ENCODE results near the gene LAMA4.
A peak's percentile ranks its signal among the peaks of the same experiment; 100 is the strongest.
"Not testable (repeated sequence)": the region's sequence is repeated elsewhere in the genome, so short reads cannot be mapped to it uniquely, and the experiment has no call there.

LAMA4 gene

DNA sequence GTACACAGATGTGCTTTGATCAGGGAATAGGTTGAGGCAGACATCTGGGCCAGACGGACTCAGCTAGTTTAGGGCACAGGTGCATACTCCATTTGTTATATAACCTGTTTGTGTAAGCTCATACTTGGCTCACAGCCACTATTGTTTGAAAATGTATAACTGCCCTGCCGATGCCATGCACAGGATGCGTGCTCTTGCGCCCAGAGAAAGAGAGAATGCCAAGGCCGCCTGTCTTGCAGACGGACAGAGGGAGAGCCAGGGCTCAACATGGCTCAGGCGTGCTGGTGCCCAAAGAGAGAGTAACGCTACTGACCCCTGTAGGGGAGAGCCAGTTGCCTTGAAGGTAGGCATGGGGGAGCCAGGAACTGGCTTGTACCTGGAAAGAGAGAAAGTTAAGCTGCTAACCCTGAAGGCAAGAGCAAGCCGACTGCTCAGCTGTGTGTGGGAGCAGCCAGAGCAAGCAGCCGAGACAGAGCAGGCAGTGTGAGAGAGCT lies 109.2 kb downstream of the LAMA4 start:
- no peak for DNase-seq (ENCODE audit: low read depth in 3 of 3)

DNA sequence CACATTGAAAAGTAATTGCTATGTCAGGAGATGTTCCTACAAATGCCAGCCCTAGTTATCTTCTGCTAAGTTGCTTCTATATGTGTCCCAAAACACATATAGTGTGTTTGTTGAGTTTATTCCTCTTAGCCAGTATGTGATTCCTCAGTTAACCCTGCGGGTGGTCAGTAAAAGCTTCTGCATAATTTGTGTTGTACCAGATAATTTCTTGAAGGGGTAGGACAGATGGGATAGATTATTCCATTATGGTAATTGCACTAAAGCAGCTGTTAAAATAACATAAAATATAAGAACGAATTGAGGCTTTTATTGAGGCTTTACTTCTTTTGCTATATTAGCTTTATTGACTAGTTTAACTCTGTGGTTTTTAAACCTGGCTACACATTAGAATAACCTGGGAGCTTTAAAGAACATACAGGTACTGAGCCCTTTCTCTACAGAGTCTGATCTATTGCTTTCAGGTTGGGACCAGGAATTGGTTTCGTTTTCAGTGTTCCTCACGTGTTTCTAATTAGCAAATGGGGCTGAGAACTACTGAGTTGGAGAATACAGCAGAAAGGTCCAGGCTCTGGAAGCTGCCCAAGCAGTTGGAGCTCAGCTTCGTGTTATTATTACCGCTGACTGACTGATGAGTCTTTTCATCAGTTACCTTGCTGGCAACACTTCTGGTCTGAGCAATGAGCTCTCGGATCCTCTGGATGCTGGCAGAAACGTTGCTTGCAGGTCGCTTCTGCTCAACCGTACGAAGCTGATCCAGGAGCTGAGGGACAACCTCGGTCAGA lies 110.0 kb downstream of the LAMA4 start:
- no peak for DNase-seq (ENCODE audit: low read depth in 3 of 3)

DNA sequence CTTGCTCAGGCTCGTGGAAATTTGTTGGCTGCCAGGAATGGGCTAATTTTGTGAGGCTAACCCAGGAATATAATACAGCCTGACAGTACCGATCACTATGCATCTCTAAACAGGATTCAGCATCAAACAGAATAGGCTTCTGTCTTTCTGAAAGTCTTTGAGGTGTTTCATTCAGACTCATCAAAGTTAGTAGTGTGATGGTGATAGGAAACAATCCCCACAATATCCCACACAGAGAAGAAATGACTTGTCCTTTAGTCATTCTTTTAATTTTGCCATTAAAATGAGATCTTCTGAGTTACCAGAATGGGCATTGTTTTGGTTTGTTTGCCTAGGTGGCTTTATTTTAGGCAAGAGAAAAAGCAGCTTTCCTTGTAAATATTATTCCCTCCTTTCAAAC lies 112.7 kb downstream of the LAMA4 start:
- no peak for DNase-seq (ENCODE audit: low read depth in 3 of 3)

DNA sequence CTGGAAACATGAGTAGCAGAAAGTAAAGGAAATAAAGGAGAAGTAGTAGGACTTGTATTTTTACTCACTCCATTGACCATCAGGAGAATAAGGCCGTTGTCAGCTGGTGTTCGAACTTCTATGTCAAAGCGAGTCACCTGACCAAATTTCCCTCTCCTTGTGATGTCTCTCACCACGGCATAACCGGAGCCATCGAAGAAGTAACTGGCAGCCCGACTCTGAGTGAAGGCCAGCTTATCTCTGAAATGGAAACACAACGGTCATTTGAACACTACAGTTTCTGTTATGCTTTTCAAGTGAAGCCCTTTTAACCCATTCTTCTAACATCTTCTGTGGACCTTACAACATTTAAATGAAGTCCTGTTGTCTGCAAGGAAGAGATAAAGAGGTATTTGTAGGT lies 115.3 kb downstream of the LAMA4 start:
- DNase-seq (ENCODE audit: low read depth in 3 of 3), result no peak

DNA sequence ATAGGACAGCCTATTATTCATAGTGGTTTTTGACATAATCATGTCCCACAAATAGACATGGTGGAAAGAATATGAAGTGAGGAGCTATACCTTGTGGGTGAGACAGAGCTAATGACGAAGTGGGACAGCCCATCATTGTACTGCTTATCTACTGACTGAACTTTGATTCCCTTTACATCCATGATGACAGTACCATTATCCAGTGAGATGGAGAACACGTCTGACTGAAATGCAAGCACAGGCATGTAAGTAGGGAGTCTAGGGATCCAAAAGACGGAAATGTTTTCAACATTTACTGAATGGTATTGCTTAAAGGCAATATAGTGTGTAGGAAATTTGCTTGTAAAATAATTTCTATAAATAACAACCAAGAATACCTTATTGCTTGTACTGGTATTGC lies 123.5 kb downstream of the LAMA4 start:
- DNase-seq (ENCODE audit: low read depth in 3 of 3), result no peak

DNA sequence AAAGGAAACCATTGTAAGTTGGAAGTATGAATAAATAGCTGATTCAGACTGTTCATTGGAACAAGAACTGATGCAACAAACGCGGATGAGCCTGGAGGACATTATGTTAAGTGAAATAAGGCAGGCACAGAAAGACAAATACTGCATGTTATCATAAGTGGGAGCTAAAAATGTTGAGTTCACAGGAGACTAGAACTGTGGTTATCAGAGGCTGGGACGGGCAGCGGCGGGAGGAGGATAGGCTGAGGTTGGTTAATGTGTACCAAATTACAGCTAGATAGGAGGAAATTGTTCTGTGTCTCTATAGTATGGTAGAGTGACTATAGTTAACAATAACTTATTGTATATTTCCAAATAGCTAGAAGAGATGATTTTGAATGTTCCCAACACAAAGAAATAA lies 126.2 kb downstream of the LAMA4 start:
- no peak for DNase-seq (ENCODE audit: low read depth in 3 of 3)

DNA sequence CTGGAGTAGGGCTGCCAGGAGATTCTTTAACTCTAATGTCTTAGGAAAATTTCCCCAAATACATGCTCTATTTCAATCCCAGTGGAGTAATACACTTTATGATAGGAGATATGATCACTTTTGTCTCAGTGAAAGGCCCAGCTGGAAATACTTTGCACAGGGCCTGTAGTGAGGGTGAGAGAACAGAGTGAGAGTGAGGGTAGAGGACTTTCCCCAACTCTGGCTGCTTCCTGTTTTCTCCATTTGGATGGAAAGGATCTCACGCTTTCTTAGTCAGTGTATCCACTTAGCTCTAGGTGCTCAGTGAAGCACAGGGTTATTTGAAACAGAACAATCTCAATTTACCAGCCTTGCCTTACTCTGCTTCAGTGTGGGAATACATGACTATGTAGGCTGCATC lies 130.4 kb downstream of the LAMA4 start:
- DNase-seq (ENCODE audit: low read depth in 3 of 3), result no peak

DNA sequence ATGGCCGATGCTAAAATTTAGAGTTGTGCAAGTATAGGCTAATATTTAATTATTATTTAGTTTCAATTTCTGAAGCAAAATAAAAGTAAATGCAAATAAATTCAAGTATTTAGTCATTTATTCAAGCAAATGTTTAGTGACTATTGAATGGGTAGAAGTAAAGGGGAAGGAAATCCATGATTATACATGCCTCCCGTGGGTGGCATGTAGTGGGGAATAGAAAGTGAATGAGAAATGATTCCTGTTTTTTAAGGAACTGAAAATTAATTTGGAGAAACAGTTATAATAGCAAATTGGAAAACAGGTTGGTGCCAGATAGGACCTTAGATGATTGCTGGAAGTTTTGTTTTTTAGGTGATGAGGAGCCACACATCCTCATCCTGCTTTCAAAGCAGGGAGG lies 131.6 kb downstream of the LAMA4 start:
- DNase-seq (ENCODE audit: low read depth in 3 of 3), result no peak

DNA sequence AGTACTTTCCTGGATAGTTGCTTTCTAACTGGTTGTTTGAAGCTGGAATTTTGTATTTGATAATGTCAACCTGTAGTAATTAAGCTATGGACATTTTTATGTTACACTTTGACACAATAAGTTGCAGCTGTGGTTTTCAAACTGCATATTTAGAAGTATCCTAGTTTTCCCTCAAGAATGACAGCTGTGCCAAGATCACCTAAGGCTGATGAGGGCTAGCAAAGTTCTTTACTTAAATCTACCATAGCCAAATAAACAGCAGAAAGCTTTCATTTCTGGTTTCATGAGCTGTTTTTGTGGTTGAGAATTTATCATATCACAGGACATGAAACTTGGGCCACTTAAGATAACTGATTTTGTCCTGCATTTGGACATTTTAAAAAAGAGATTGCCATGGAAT lies 136.3 kb downstream of the LAMA4 start:
- DNase-seq (ENCODE audit: low read depth in 3 of 3), result no peak

DNA sequence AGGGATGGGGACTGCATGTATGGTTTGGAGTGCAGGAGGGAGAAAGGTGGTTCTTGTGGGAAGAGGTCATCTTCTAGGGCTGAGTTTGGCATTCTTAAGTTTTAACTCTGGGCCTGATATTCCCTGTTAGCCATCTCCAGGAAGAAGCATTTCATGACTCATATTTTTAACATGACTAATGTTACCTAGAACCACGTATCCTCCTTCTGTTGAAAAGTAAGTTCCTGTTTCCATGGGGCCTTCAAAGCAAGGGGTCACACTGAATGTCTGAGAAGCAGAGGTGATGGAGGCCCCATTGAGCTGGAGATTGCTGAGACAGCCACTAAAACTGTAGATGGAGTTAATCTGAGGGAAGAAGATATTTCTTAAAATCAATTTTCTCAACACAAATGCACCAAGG lies 136.8 kb downstream of the LAMA4 start:
- DNase-seq (ENCODE audit: low read depth in 3 of 3), result no peak

DNA sequence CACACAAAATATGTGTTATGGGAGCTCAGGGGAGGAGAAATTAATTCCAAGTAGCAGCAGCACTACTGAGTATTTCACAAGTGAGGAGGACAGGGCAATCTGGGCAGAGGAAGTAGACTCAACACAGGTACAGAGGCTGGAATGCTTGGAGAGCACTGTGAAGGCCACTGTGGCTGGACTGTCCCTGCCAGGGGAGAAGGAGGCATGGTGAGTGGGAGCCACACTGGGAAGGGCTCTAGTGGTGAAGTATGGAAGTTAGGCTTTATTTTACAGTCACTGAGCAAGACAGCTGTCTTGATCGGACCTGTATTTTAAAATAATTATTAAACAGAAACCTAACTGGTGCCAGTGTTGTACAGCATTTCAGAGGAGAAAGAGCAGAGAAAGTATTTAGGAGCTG lies 138.1 kb downstream of the LAMA4 start:
- DNase-seq (ENCODE audit: low read depth in 3 of 3), result no peak

DNA sequence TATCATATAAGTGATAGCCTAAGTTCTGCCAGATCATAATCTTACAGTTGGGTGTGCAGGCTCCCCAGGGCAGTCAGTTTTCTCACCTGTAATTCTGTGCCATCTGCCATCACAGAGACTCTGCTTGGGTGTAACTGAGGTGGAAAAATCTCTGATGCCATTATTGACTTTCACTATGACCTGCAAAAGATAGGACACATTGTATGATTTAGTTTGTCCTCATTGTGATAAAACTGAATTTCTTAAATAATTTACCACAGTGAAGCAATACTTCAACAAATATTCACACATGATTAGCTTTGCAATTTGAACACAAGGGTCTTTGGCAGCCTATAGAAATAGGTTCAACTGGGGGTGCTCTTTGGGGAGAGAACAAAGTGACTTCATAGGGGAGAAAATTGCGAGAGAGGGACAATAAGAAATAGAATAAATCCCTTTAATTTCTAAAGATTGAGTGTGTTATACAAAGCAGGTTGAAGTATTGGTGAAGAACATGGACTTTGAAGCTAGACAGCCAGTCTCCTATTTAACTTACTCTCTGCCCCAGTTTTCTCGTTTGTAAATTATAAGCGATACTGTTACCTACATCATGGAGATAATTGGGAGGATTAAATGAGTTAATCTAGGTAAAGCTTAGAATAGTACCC lies 139.7 kb downstream of the LAMA4 start:
- no peak for DNase-seq (ENCODE audit: low read depth in 3 of 3)

DNA sequence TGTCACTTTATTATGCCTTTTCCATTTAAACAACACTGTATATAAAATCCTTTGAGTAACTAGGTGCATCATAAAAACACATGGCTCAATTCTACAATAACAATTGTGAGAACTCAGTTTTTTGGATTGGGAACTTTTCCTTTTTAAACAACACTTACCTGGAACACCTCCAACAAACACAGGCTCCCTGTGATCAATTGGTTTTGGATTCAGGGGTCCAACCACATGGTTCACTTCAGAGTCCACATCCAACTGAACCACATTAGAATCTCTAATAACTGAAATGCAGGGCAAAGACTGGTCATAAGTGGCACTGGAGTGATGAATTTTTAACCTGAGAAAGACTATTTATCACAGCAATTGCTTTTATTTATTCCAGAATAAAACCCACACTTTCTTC lies 140.4 kb downstream of the LAMA4 start:
- no peak for DNase-seq (ENCODE audit: low read depth in 3 of 3)

DNA sequence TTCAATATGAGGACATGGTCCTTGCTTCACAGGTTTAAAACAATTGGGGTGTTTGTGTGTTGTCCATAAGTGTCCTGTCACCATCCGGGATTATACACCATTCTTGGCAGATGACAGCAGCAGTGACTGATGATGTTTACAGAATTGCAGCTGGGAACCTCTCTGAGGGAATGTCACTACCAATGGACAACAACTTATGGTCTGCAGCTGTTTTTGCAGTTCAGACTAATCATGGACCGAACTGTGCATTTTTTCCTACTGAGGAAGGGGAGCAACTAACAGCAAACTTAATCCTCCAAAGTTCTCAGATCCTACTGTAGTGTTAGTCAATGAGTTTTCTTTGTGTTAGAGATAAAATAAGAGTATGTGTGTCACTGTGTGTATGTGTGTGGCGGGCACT lies 140.9 kb downstream of the LAMA4 start:
- DNase-seq (ENCODE audit: low read depth in 3 of 3), result no peak

DNA sequence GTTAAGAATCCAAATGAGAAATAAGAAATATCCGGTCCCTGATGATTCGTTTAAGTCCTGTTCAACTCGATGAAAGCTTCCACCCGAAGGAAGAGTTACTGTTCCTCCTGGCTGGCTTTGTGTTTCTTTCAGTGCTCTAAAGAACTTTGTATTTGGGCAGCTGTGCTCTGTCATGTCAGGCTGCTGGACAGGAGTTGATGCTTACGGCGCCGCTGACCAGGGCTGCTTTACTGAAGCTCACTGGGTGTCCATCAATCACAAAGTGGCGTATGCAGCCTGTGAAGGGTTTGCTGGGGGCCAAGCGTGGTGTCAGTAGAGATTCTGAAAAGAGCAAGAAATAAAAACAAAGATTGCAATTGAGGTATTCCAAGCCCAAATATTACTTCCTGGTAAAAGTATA lies 145.1 kb downstream of the LAMA4 start:
- DNase-seq (ENCODE audit: low read depth in 3 of 3), result no peak

DNA sequence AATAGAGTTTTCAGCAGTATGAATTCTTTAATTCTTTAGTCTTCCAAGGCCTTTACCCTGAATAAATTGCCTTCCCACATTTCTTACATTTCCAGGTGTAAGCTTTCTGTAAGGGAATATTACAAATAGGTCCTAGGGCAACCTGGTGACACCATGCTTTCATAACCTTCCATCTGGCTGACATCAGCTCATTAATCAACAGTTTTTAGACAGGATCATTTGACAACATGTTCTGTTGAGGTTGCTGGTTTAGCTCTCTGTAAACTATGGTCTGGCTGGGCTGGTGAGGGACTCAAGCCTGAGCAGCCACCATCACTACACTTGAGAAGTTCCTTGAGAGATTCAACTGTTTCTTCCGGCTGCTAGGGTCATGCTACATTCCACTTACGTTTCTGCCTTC lies 147.8 kb downstream of the LAMA4 start:
- no peak for DNase-seq (ENCODE audit: low read depth in 3 of 3)

DNA sequence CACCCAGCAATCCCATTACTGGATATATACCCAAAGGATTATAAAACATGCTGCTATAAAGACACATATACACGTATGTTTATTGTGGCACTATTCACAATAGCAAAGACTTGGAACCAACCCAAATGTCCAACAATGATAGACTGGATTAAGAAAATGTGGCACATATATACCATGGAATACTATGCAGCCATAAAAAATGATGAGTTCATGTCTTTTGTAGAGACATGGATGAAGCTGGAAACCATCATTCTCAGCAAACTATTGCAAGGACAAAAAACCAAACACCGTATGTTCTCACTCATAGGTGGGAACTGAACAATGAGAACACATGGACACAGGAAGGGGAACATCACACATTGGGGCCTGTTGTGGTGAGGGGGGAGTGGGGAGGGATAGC lies 148.3 kb downstream of the LAMA4 start:
- DNase-seq (ENCODE audit: low read depth in 3 of 3), result not testable (repeated sequence)

DNA sequence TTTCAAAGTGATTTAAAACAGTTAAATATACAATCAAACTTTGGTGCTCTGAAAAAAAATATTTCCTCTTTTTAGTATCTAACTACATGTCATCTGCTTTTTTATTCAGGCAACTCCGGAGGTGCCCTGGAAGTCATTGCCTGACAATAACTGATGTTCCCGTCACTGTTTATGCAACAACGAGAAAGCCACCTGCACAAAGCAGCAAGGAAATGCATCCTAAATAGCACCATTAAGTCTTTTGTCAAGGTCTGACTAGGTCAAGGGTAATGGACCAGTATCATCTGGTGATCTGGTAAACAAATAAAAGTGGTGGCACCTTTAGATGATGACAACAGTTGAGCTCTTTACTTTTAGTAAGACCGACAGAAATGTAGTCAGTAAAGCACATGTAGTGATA lies 153.8 kb downstream of the LAMA4 start:
- DNase-seq (ENCODE audit: low read depth in 3 of 3), result no peak

DNA sequence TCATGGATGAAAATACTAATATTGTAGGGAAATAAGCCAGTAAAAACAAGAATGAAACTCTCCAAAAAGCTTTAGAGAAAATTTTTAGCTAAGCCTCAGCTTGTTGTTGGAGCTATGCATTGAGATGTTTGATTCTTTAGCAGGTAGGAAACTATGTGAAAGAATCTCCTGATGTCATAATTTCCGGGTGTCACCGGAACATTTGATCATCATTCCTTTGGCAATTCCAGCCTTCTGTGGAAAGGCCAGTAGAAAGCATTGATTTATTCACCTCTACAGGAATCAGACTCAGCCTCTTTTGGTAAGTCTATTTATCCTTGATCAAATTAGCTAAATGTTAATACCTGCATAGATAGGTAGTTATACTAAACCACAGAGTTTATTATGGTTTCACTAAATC lies 157.5 kb downstream of the LAMA4 start:
- DNase-seq (ENCODE audit: low read depth in 3 of 3), result no peak

DNA sequence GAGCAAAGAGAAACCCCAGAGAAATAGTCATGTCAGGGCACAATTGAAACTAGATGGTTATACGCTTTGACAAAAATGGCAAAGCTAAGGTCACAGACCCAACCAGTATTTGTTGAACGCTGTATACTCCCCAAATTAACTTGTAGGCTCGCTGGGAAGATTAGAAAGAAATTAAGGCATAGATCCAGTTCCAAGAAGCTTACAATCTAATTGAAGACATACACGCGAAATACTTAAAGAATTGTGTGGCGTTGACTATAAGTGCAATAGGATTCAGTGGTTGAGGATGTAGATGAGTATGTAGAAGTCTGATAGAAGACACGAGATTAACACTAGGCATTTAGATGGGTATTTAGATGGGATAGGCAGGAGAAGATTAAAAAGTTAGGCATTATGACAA lies 166.5 kb downstream of the LAMA4 start:
- no peak for DNase-seq (ENCODE audit: low read depth in 3 of 3)

DNA sequence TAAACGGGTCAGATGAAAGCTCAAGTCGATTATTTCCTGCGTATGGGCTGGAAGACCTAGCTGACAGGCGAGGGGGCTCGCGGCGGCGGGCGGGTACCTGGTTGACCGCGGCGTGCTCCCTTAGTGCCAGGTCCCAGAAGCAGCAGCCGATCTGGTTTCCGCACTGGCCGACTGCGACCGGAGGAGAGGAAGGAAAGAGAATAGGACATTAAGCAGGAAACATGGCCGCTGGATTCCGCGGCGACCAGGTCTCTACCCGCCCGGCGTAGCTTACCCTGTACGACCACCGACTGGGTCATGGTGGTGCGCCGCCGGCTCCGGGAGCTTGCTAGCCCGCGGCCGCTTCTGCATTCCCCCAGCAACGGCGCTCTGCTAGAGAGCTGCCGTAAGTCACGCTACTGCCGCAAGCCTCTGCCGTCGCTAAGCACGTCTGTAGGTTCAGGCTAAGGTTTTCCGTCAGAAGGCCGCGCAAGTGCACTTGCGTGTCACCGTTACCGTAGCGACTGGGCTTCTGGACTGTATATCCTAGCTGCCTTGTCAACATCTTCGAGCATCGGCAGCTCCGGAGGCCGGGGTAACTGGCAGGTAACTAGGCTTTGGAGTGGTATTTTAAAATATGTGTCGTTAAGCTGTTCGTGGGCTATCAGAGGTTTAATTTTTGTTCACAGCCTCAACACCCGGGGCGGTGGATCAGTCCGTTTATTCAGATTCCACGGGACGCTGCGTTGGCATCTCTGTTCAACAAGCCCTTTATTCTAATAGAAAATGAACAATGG lies 167.0 kb downstream of the LAMA4 start, which contains the start of the genes FAM229B and TUBE1:
FAM229B (plus strand) TSS at position 456 of the 776 bp plus-strand sequence. CDS start 11,693 bp downstream, outside the sequence.
TUBE1 (minus strand) TSS at position 347 of the 776 bp plus-strand sequence; CDS start at position 299, 48 bp downstream.
- DNase-seq (ENCODE audit: low read depth in 3 of 3), result peak; percentile 74 to 88 (median 79)

DNA sequence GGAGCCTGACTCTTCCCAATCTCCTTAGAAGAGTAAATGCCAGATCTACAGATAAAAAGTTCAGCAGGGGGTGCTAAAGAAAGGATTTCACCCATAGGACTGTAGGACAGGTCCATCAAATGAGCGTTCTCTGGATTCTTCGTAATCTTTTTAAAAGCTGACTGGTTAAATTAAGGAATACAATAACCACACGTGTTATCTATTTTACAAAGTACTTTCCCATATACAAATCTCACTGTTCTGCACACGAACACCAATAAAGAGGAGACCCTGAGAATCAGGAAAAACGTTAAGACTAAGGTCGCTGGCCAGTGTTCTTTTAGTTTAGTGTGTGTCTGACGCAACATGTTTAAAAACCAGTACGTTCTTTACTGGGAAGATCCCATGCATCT lies 167.6 kb downstream of the LAMA4 start:
- no peak for DNase-seq (ENCODE audit: low read depth in 3 of 3)
